GM08714 (cell line): Measurements from ENCODE around the gene CSMD2.

ENCODE experiments used
- H3K4me3 ChIP-seq: fragments of 200-500 bp; sonication (Bioruptor generic); 2 replicates; pipeline ENCODE4 v1.5.1; 2014; ENCODE audit warnings: mild to moderate bottlenecking, low read length, inconsistent platforms
- ZNF274 ChIP-seq: IDR thresholded peaks from 2 replicates; pipeline ENCODE4 v1.6.1; 2012; ENCODE audit warnings: mild to moderate bottlenecking, low read depth, low read length

CSMD2 gene

GRCh38 chr1:33932871-33933270, 232.2 kb downstream of the CSMD2 start:
- TF ChIP-seq ZNF274, result no peak
- H3K4me3 ChIP-seq, result no peak overlapping the region

DNA sequence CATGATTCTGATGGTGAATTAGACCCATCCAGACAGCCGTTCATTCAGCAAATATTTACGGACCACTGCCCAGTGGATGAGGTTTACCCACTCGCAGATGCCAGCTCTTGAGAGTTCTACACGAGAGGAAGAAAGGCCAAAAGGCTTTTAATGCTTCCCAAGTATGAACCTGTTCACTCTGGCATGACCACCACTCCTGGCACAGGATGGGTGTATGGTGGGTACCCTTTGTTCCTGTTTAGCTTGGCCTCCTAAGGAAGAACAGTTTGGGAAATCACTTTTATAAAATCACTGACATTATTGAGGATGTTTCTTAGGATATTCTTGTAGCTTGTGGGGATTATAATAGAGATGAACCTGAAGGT, 233.9 kb downstream of the CSMD2 start:
- TF ChIP-seq ZNF274, result no peak
- H3K4me3 ChIP-seq, result no peak overlapping the region

- no peak overlapping the region for H3K4me3 ChIP-seq
- no peak for TF ChIP-seq ZNF274
Observed at GRCh38 chr1:33930346-33931110, 234.5 kb downstream of the CSMD2 start.

GRCh38 chr1:33928251-33928650, 236.8 kb downstream of the CSMD2 start:
- no peak for TF ChIP-seq ZNF274
- H3K4me3 ChIP-seq, result no peak overlapping the region

- no peak for TF ChIP-seq ZNF274
- H3K4me3 ChIP-seq, result no peak overlapping the region
Observed at GRCh38 chr1:33927721-33928120, 237.3 kb downstream of the CSMD2 start.

- H3K4me3 ChIP-seq, result no peak overlapping the region
- TF ChIP-seq ZNF274, result no peak
Observed at GRCh38 chr1:33925586-33925985, 239.4 kb downstream of the CSMD2 start.

- TF ChIP-seq ZNF274, result no peak
- H3K4me3 ChIP-seq, result no peak overlapping the region
Observed at GRCh38 chr1:33921281-33921680, 243.7 kb downstream of the CSMD2 start.

DNA sequence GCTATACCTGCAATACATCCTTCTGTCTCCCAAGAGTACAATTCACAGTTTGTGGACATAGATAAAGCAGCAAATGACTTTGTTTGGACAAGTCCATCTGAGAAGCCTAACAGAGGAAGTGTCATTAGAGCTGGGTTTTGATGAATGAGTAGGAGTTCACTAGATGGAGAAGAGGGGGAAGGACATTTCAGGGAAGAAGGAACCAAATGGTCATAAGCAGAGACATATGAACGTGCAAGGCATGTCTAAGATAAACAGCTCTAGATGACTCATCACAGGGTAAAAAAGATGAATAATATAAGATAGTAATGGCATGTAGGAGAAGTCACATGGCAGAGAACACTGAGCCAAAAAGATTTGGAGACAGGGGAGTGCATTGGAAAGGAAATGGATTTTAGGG, 246.7 kb downstream of the CSMD2 start:
- no peak overlapping the region for H3K4me3 ChIP-seq
- no peak for TF ChIP-seq ZNF274

DNA sequence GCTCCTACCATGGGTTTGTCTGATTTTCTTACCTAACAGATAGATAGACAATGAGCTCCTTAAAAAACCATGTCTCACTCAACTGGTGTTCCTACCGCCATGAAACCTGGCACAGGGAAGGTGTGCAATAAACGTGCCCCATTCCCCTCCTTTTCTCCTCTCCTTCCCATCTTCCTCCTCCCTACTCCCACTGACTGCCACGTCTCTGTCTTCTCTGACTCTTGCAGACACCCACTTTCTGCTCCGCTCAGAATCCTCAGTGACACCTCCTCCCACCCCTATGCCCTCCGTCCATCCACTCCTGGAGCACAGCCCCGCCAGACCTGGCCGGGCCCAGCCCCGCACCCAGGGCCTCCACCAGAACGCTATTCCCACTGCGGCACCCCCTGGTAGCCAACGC, 248.2 kb downstream of the CSMD2 start:
- H3K4me3 ChIP-seq, result no peak overlapping the region
- TF ChIP-seq ZNF274, result no peak

GRCh38 chr1:33914531-33914930, 250.5 kb downstream of the CSMD2 start:
- H3K4me3 ChIP-seq, result no peak overlapping the region
- no peak for TF ChIP-seq ZNF274

- TF ChIP-seq ZNF274, result no peak
Observed at GRCh38 chr1:33908324-33908956, 256.6 kb downstream of the CSMD2 start.

GRCh38 chr1:33906156-33906555, 258.9 kb downstream of the CSMD2 start:
- H3K4me3 ChIP-seq, result no peak overlapping the region
- no peak for TF ChIP-seq ZNF274

More at GRCh38 chr1:33908324-33908956, 256.6 kb downstream of the CSMD2 start:
- no peak overlapping the region for H3K4me3 ChIP-seq

DNA sequence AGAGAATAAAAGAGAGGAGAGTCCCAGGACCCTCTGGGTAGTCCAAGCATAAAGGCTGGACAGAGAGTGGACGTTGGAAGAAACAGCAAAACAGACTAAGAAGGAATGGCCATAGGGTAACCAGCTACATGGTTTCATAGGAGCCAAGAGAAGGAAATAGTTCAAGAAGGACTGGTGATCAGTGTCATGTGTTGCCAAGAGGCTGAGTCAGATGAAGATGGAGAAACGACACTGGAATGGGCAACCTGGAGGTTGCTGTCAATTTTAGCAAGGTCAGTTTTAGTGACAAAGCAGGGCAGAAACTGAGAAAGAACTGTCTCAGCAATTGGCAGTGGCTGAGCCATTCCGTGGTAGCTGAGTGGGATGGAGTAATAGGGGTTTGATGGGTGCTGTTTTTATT, 259.8 kb downstream of the CSMD2 start:
- TF ChIP-seq ZNF274, result no peak
- no peak overlapping the region for H3K4me3 ChIP-seq

GRCh38 chr1:33903210-33903589, 261.8 kb downstream of the CSMD2 start:
- TF ChIP-seq ZNF274, result no peak
- peak overlapping the region; percentile 63; the same call in 1 of the 2 replicates for H3K4me3 ChIP-seq

DNA sequence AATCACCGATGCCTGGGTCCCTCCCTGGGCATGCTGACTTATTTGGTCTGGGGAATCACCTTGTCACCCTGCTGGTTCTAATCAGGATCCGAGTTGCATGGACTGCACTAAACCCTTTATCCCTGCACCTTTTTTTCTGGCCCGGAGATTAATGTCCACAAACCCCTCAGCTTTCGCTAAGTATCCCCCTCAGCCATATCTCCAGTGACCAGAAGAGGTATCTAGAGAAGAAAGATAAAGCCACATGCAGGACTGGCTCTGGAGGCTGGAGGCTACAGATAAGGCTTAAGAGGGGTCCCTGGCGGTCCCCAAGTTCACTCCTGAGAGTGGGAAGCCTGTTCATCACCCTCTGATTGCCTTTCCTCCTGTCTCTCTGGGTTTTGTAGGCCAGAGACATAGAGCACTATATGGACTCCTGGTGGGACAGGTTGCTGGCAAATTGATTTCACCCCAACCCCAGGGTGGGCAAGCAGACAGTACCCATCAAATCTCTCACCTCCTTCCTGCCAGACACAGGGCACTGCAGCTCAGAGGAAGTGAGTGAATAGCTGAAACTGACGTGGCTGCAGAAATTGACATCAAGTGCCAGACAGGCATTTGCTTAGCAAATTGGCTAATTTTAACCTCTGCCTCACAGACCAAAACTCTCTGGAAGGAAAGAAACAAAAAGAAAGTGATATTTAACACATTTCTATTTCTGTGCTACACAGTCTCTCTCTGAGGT, 262.4 kb downstream of the CSMD2 start:
- peak overlapping the region; percentile 6; the same call in 1 of the 2 replicates for H3K4me3 ChIP-seq
- no peak for TF ChIP-seq ZNF274
